Neuronal stem cell (in vitro differentiated cells): ENCODE data around the gene PON1.

ENCODE experiments used
- DNase-seq: peaks from one replicate; pipeline ENCODE4 v3.0.0-alpha.2; 2013; ENCODE audit warnings: low spot score
- H2AFZ ChIP-seq: one replicate; pipeline ENCODE4 v1.6.1; 2013; ENCODE audit warnings: mild to moderate bottlenecking, low read length, inconsistent platforms
- H2AK5ac ChIP-seq: 2 replicates; pipeline ENCODE4 v1.6.1; 2013; ENCODE audit warnings: low read depth, mild to moderate bottlenecking, inconsistent platforms, low read length, moderate library complexity, mixed read lengths
- H2BK120ac ChIP-seq: 2 replicates; pipeline ENCODE4 v1.6.1; 2013; ENCODE audit warnings: low read depth, mild to moderate bottlenecking, inconsistent platforms, low read length, moderate library complexity, mixed read lengths
- H2BK12ac ChIP-seq: one replicate; pipeline ENCODE4 v1.6.1; 2013; ENCODE audit warnings: low read length, inconsistent platforms
- H2BK15ac ChIP-seq: 2 replicates; pipeline ENCODE4 v1.6.1; 2013; ENCODE audit warnings: mild to moderate bottlenecking, low read length, inconsistent platforms, mixed read lengths
- H2BK5ac ChIP-seq: one replicate; pipeline ENCODE4 v1.6.1; 2013; ENCODE audit warnings: inconsistent platforms, mild to moderate bottlenecking, low read length, moderate library complexity
- H3K14ac ChIP-seq: one replicate; pipeline ENCODE4 v1.6.1; 2013; ENCODE audit warnings: low read length, inconsistent platforms
- H3K18ac ChIP-seq: 2 replicates; pipeline ENCODE4 v1.6.1; 2013; ENCODE audit warnings: low read length, inconsistent platforms
- H3K23ac ChIP-seq: 2 replicates; pipeline ENCODE4 v1.6.1; 2013; ENCODE audit warnings: low read depth, mild to moderate bottlenecking, mixed read lengths, low read length, inconsistent platforms; ENCODE audit not compliant: poor library complexity
- H3K27ac ChIP-seq: replicated peaks from 3 replicates; pipeline ENCODE4 v1.5.1; 2013; ENCODE audit warnings: low read length, inconsistent platforms
- H3K27me3 ChIP-seq, 3 experiments: 2 replicates each; pipeline ENCODE4 v1.6.1; 2013; ENCODE audit warnings: low read length in 3 of 3, mild to moderate bottlenecking in 2 of 3, inconsistent platforms in 1 of 3, low read depth in 1 of 3, mixed read lengths in 1 of 3, moderate library complexity in 1 of 3; ENCODE audit not compliant: control insufficient read depth in 3 of 3, insufficient read depth in 3 of 3
- H3K36me3 ChIP-seq, 2 donors: replicated peaks in 1 of 2; 2 replicates each; pipeline ENCODE4 v1.6.1; 2013; ENCODE audit warnings: low read length in 2 of 2; ENCODE audit not compliant: control insufficient read depth in 2 of 2, insufficient read depth in 2 of 2
- H3K4ac ChIP-seq: 2 replicates; pipeline ENCODE4 v1.6.1; 2013; ENCODE audit warnings: inconsistent platforms, mild to moderate bottlenecking, low read length, moderate library complexity
- H3K4me1 ChIP-seq, 2 donors: 1 replicate in 1 of 2; 2 replicates in 1 of 2; pipeline ENCODE4 v1.6.1; 2013; ENCODE audit warnings: low read length in 2 of 2, low read depth in 1 of 2; ENCODE audit not compliant: control insufficient read depth in 2 of 2, insufficient read depth in 1 of 2
- H3K4me2 ChIP-seq: one replicate; pipeline ENCODE4 v1.6.1; 2013; ENCODE audit warnings: mild to moderate bottlenecking, low read length, inconsistent platforms; ENCODE audit not compliant: insufficient read depth, poor library complexity, severe bottlenecking
- H3K4me3 ChIP-seq, 2 donors: 2 replicates each; pipeline ENCODE4 v1.5.1; 2013; ENCODE audit warnings: low read length in 2 of 2, mild to moderate bottlenecking in 2 of 2, inconsistent platforms in 1 of 2, moderate library complexity in 1 of 2
- H3K79me1 ChIP-seq: one replicate; pipeline ENCODE4 v1.6.1; 2013; ENCODE audit warnings: low read depth, mild to moderate bottlenecking, inconsistent platforms, low read length, moderate library complexity
- H3K9ac ChIP-seq: one replicate; pipeline ENCODE4 v1.6.1; 2013; ENCODE audit warnings: mild to moderate bottlenecking, low read depth, low read length, inconsistent platforms; ENCODE audit not compliant: poor library complexity
- H3K9me3 ChIP-seq, 2 donors: replicated peaks in 1 of 2; 2 replicates each; pipeline versions ENCODE3 to v1.6.1; 2013; ENCODE audit warnings: low read length in 2 of 2, mild to moderate bottlenecking in 2 of 2, inconsistent platforms in 1 of 2, low read depth in 1 of 2, mixed read lengths in 1 of 2, moderate library complexity in 1 of 2; ENCODE audit not compliant: control insufficient read depth in 2 of 2, insufficient read depth in 1 of 2
- H4K8ac ChIP-seq: one replicate; pipeline ENCODE4 v1.6.1; 2013; ENCODE audit warnings: low read depth, mild to moderate bottlenecking, inconsistent platforms, low read length, moderate library complexity
- H4K91ac ChIP-seq: one replicate; pipeline ENCODE4 v1.6.1; 2013; ENCODE audit warnings: low read length, low read depth, mild to moderate bottlenecking, inconsistent platforms; ENCODE audit not compliant: poor library complexity
- WGBS, 2 donors: extraction: QIAGEN DNeasy Blood & Tissue Kit; methylation state at CpG; one replicate each; pipeline ENCODE4 v1.1.7; 2013; ENCODE audit warnings: missing lambda C conversion rate in 2 of 2, mixed read lengths in 1 of 2; ENCODE audit not compliant: insufficient read length in 2 of 2, insufficient replicate concordance in 1 of 2; ENCODE audit errors: extremely low coverage in 2 of 2; 5-methylcytosine and 5-hydroxymethylcytosine counted together

PON1 gene

GRCh38 chr7:95319570-95319969, 4.8 kb downstream of the PON1 start:
- no peak overlapping the region for H3K18ac ChIP-seq
- no peak overlapping the region for H2AK5ac ChIP-seq
- DNase-seq = no peak
- H3K23ac ChIP-seq = no peak overlapping the region
- no peak overlapping the region for H4K8ac ChIP-seq
- H3K4ac ChIP-seq = no peak overlapping the region
- H2AFZ ChIP-seq = no peak overlapping the region
- no peak overlapping the region for H2BK5ac ChIP-seq
- no peak overlapping the region for H3K4me2 ChIP-seq
- no peak overlapping the region for H2BK120ac ChIP-seq
- H3K14ac ChIP-seq = no peak overlapping the region
- peaks cover 0 to 5% of the 10 kb centered on the region in 2 donors for H3K4me1 ChIP-seq
- H3K27ac ChIP-seq = no peak overlapping the region
- H3K4me3 ChIP-seq = no peak overlapping the region
- no peaks in the 10 kb centered on the region for H3K36me3 ChIP-seq
- no peak overlapping the region for H2BK12ac ChIP-seq
- H3K9me3 ChIP-seq = no peaks in the 10 kb centered on the region
- no peak overlapping the region for H2BK15ac ChIP-seq
- H3K27me3 ChIP-seq = no peaks in the 10 kb centered on the region
- no peak overlapping the region for H4K91ac ChIP-seq
- H3K9ac ChIP-seq = no peak overlapping the region
- no CpG with 5 or more reads among the region's 1 CpG for WGBS, 2 donors
- no peaks in the 10 kb centered on the region for H3K79me1 ChIP-seq

GRCh38 chr7:95318501-95319100, 5.7 kb downstream of the PON1 start:
- no CpG with 5 or more reads among the region's 8 CpGs for WGBS, 2 donors

GRCh38 chr7:95317966-95318365, 6.4 kb downstream of the PON1 start:
- no peaks in the 10 kb centered on the region for H3K36me3 ChIP-seq
- no peak overlapping the region for H2BK15ac ChIP-seq
- H3K18ac ChIP-seq = no peak overlapping the region
- no peak overlapping the region for H3K4ac ChIP-seq
- no CpG with 5 or more reads among the region's 3 CpGs for WGBS, 2 donors
- no peak overlapping the region for H3K14ac ChIP-seq
- no peak for DNase-seq
- H3K27me3 ChIP-seq = no peaks in the 10 kb centered on the region
- H2BK12ac ChIP-seq = no peak overlapping the region
- H2AFZ ChIP-seq = peak overlapping the region; percentile 64
- H2BK120ac ChIP-seq = no peak overlapping the region
- no peak overlapping the region for H3K23ac ChIP-seq
- H2AK5ac ChIP-seq = no peak overlapping the region
- H2BK5ac ChIP-seq = no peak overlapping the region
- no peak overlapping the region for H3K27ac ChIP-seq
- H3K4me2 ChIP-seq = no peak overlapping the region
- H3K4me1 ChIP-seq = peaks cover 0 to 5% of the 10 kb centered on the region in 2 donors
- H3K9ac ChIP-seq = no peak overlapping the region
- H3K79me1 ChIP-seq = no peaks in the 10 kb centered on the region
- H4K91ac ChIP-seq = no peak overlapping the region
- H3K4me3 ChIP-seq = no peak overlapping the region
- H4K8ac ChIP-seq = no peak overlapping the region
- H3K9me3 ChIP-seq = no peaks in the 10 kb centered on the region

More at GRCh38 chr7:95318501-95319100, 5.7 kb downstream of the PON1 start:
- Histone ChIP-seq H3K27me3 (no peaks in the 10 kb centered on the region), H2BK120ac (no peak overlapping the region), H3K4me1 (peaks cover 0 to 5% of the 10 kb centered on the region in 2 donors), H3K36me3 (no peaks in the 10 kb centered on the region), H2BK15ac (no peak overlapping the region), H2AFZ (no peak overlapping the region), H2AK5ac (no peak overlapping the region), H3K9ac (no peak overlapping the region), H3K18ac (no peak overlapping the region), H3K4me2 (no peak overlapping the region), H2BK5ac (no peak overlapping the region), H2BK12ac (no peak overlapping the region), H3K4me3 (no peak overlapping the region), H3K9me3 (no peaks in the 10 kb centered on the region), H3K14ac (no peak overlapping the region), H3K79me1 (no peaks in the 10 kb centered on the region), H4K8ac (no peak overlapping the region), H4K91ac (no peak overlapping the region), H3K23ac (no peak overlapping the region), H3K4ac (no peak overlapping the region), H3K27ac (no peak overlapping the region)
- DNase-seq = no peak

GRCh38 chr7:95317546-95317945, 6.8 kb downstream of the PON1 start:
- no peak overlapping the region for H3K18ac ChIP-seq
- H3K36me3 ChIP-seq = no peaks in the 10 kb centered on the region
- no peaks in the 10 kb centered on the region for H3K79me1 ChIP-seq
- no peak overlapping the region for H2BK120ac ChIP-seq
- H3K14ac ChIP-seq = no peak overlapping the region
- H4K8ac ChIP-seq = no peak overlapping the region
- H3K4me2 ChIP-seq = no peak overlapping the region
- H2AK5ac ChIP-seq = no peak overlapping the region
- H3K4me1 ChIP-seq = peaks cover 0 to 5% of the 10 kb centered on the region in 2 donors
- H3K27me3 ChIP-seq = no peaks in the 10 kb centered on the region
- H4K91ac ChIP-seq = no peak overlapping the region
- H2BK12ac ChIP-seq = no peak overlapping the region
- H2BK5ac ChIP-seq = no peak overlapping the region
- H3K23ac ChIP-seq = no peak overlapping the region
- no peak for DNase-seq
- no peak overlapping the region for H3K27ac ChIP-seq
- H3K9ac ChIP-seq = no peak overlapping the region
- H3K4ac ChIP-seq = no peak overlapping the region
- H3K4me3 ChIP-seq = no peak overlapping the region
- no CpG with 5 or more reads among the region's 2 CpGs for WGBS, 2 donors
- H2AFZ ChIP-seq = peak overlapping the region; percentile 64
- H3K9me3 ChIP-seq = no peaks in the 10 kb centered on the region
- H2BK15ac ChIP-seq = no peak overlapping the region
